ENCODE results near the gene AVEN. TPM values are rescaled to one million over a fixed set of nuclear protein-coding genes. Genes with fewer than 3 reads are reported as not detected.

Gene AVEN
- total and polyA plus RNA-seq, 2 of the 8 experiments (the other 6 are each of a cell fraction or from before 2014, with no cell fraction given), result 5.5 to 17.0 TPM

DNA sequence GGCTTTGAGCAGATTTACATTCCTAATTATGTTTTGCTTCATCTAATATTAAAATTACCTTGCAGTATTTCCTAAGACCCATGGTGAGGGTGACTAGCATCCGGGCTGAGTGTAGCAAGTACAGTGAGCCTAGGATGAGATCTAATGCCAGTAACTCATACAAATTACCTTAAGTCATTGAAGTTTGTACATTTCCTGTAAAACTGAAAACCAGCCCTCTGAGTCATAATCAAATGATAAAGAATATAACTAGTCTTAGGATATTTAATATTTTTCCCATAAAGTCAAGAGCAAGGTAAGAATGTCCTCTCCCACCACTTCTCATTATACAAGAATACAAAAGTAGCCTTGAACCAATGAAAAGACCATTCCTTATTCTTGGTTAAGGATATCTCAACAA lies 125.5 kb downstream of the AVEN start:
- H3K56ac ChIP-seq (replicated peaks; ENCODE audit: insufficient read length, low read depth, low read length), result no peak overlapping the region
- H2BK20ac ChIP-seq (ENCODE audit: low read length), result no peak overlapping the region
- H3K4ac ChIP-seq (replicated peaks; ENCODE audit: insufficient read length, low read depth, low read length), result no peak overlapping the region
- H4K8ac ChIP-seq (ENCODE audit: extremely low read depth, insufficient read depth, low read length), result no peak overlapping the region
- no peak for FAIRE-seq
- H4K20me1 ChIP-seq (replicated peaks in 1 of 2; ENCODE audit: control insufficient read depth in 1 of 2, insufficient read depth in 2 of 2, low read length in 2 of 2), result no peaks in the 10 kb centered on the region
- no peak overlapping the region for H3K14ac ChIP-seq (ENCODE audit: insufficient read length)
- 94% methylated on average over 1 of the region's 1 CpG; no CpG with 5 or more reads in 1 of the 2 experiments for WGBS, 2 experiments (ENCODE audit: extremely low coverage in 1 of 2, insufficient coverage in 1 of 2, insufficient read length in 1 of 2, insufficient replicate concordance in 2 of 2, low coverage in 1 of 2, low lambda C conversion rate in 2 of 2, missing lambda C conversion rate in 1 of 2)
- no peak overlapping the region for H3K4me3 ChIP-seq (ENCODE audit: extremely low read depth in 1 of 4, insufficient read depth in 2 of 4, low read depth in 3 of 4, low read length in 4 of 4)
- TF ChIP-seq RXRA (IDR thresholded peaks at IDR 0.05; ENCODE audit: insufficient read depth, low read depth, low read length) (no peak), EP300 (IDR thresholded peaks at IDR 0.05; ENCODE audit: borderline replicate concordance in 1 of 2, low read depth in 2 of 2, low read length in 2 of 2) (no peak), ZNF274 (IDR thresholded peaks at IDR 0.05; ENCODE audit: borderline replicate concordance, extremely low read depth, low read length) (no peak), EZH2 (IDR thresholded peaks at IDR 0.05; ENCODE audit: low read depth, low read length, severe bottlenecking) (no peak), TAF1 (IDR thresholded peaks at IDR 0.05; ENCODE audit: low read depth, low read length) (no peak), JUN (IDR thresholded peaks at IDR 0.05; ENCODE audit: low read depth, low read length) (no peak), PHF8 (conservative IDR thresholded peaks at IDR 0.05; ENCODE audit: low read depth, low read length) (no peak), SP2 (IDR thresholded peaks at IDR 0.05; ENCODE audit: low read length) (no peak)
- TF ChIP-seq, protein P1, sequence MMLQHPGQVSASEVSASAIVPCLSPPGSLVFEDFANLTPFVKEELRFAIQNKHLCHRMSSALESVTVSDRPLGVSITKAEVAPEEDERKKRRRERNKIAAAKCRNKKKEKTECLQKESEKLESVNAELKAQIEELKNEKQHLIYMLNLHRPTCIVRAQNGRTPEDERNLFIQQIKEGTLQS (IDR thresholded peaks at IDR 0.05; ENCODE audit: insufficient read depth, low read depth, low read length), result no peak
- H3K23ac ChIP-seq (ENCODE audit: insufficient read length), result no peak overlapping the region
- H2BK5ac ChIP-seq (ENCODE audit: low read depth, low read length), result no peak overlapping the region
- H2BK15ac ChIP-seq (ENCODE audit: low read length), result no peak overlapping the region
- no peak overlapping the region for H4K5ac ChIP-seq (ENCODE audit: insufficient read length, low read depth, low read length)
- H2BK12ac ChIP-seq (ENCODE audit: low read depth, low read length), result no peak overlapping the region
- no peak overlapping the region for H2AFZ ChIP-seq (ENCODE audit: low read length)
- no peaks in the 10 kb centered on the region for H3K79me1 ChIP-seq (ENCODE audit: low read depth, low read length)
- peaks cover 2 to 8% (median 5%) of the 10 kb centered on the region in 4 experiments; a peak in 5 of 7 replicates for H3K4me1 ChIP-seq (replicated peaks in 1 of 4; ENCODE audit: control insufficient read depth in 3 of 4, insufficient read depth in 4 of 4, low read length in 3 of 4)
- no peak overlapping the region for H3K4me2 ChIP-seq (ENCODE audit: insufficient read depth in 1 of 2, low read depth in 2 of 2, low read length in 2 of 2)
- H3K9ac ChIP-seq (replicated peaks in 1 of 4; ENCODE audit: extremely low read depth in 1 of 4, low read depth in 3 of 4, low read length in 3 of 4), result no peak overlapping the region
- H3K27me3 ChIP-seq (replicated peaks in 1 of 4; ENCODE audit: control insufficient read depth in 3 of 4, extremely low read depth in 1 of 4, insufficient read depth in 3 of 4, low read length in 3 of 4), result no peaks in the 10 kb centered on the region
- no peak overlapping the region for H2AK5ac ChIP-seq (ENCODE audit: low read depth, low read length)
- no peaks in the 10 kb centered on the region for H3K79me2 ChIP-seq (ENCODE audit: control insufficient read depth in 1 of 2, insufficient read depth in 2 of 2, low read length in 2 of 2)
- H2BK120ac ChIP-seq (replicated peaks; ENCODE audit: low read depth, low read length), result no peak overlapping the region
- ChIA-PET CTCF (ENCODE audit: partially characterized antibody) (interaction anchor here (1.2 kb wide), 1 partner anchor 176 kb away, joined by 6 read pairs; no protein-coding TSS in a partner anchor), POLR2A (ENCODE audit: partially characterized antibody) (no interaction called here)
- H3K9me3 ChIP-seq (ENCODE audit: insufficient read depth in 2 of 2, low read depth in 1 of 2, low read length in 1 of 2), result no peaks in the 10 kb centered on the region
- H4K91ac ChIP-seq (replicated peaks; ENCODE audit: insufficient read length, low read length), result no peak overlapping the region
- no peak for DNase-seq (ENCODE audit: low read depth in 1 of 2, low spot score in 2 of 2)
- H3K27ac ChIP-seq (ENCODE audit: low read depth, low read length), result no peak overlapping the region
- no peaks in the 10 kb centered on the region for H3K36me3 ChIP-seq (ENCODE audit: control insufficient read depth in 2 of 4, insufficient read depth in 4 of 4, low read length in 3 of 4)
- no peak overlapping the region for H3K18ac ChIP-seq (ENCODE audit: extremely low read depth, low read length)
- no peaks in the 10 kb centered on the region for H3K23me2 ChIP-seq (ENCODE audit: low read depth, low read length)

Measured in H1 (cell line).